CD4-positive, alpha-beta T cell treated with Interleukin-15 for 1 hour (primary cell): ENCODE results near the gene MED23.

Source experiments
- DNase-seq: peaks from one replicate; pipeline ENCODE4 v3.0.0-alpha.2; 2020

MED23 gene

GRCh38 chr6:131638013-131638412 is 10.0 kb upstream of the MED23 start:
- DNase-seq, result no peak

GRCh38 chr6:131636880-131637792 is 9.1 kb upstream of the MED23 start, which contains the start of gene ENPP3:
Gene ENPP3, plus strand, starts transcription at chr6:131637302. Its CDS starts 83 bp downstream, at chr6:131637385.
- no peak for DNase-seq

- DNase-seq, result no peak
Observed at GRCh38 chr6:131635384-131636340, 7.6 kb upstream of the MED23 start.

GRCh38 chr6:131631625-131632289 is 3.7 kb upstream of the MED23 start:
- DNase-seq, result no peak

- no peak for DNase-seq
Observed at GRCh38 chr6:131629651-131630050, 1.6 kb upstream of the MED23 start.

GRCh38 chr6:131628726-131629125 is 684 bp upstream of the MED23 start:
- no peak for DNase-seq

- no peak for DNase-seq
Observed at GRCh38 chr6:131615275-131615674, 12.8 kb downstream of the MED23 start.

- DNase-seq, result no peak
Observed at GRCh38 chr6:131613296-131613925, 14.6 kb downstream of the MED23 start.

GRCh38 chr6:131602781-131603312 is 25.2 kb downstream of the MED23 start:
- no peak for DNase-seq

GRCh38 chr6:131600716-131601115 is 27.3 kb downstream of the MED23 start:
- DNase-seq, result no peak

GRCh38 chr6:131597446-131597845 is 30.6 kb downstream of the MED23 start:
- no peak for DNase-seq

- no peak for DNase-seq
Observed at GRCh38 chr6:131594074-131594473, 34.0 kb downstream of the MED23 start.

- DNase-seq, result no peak
Observed at GRCh38 chr6:131592935-131593334, 35.1 kb downstream of the MED23 start.

- DNase-seq, result no peak
Observed at GRCh38 chr6:131588643-131589042, 39.4 kb downstream of the MED23 start.

- DNase-seq, result no peak
Observed at GRCh38 chr6:131587909-131588308, 40.1 kb downstream of the MED23 start.

- no peak for DNase-seq
Observed at GRCh38 chr6:131586543-131586942, 41.5 kb downstream of the MED23 start.

GRCh38 chr6:131581523-131581922 is 46.5 kb downstream of the MED23 start:
- no peak for DNase-seq

- no peak for DNase-seq
Observed at GRCh38 chr6:131575834-131576478, 52.1 kb downstream of the MED23 start.

- DNase-seq, result no peak
Observed at GRCh38 chr6:131574686-131575085, 53.4 kb downstream of the MED23 start.

GRCh38 chr6:131574133-131574532 is 53.9 kb downstream of the MED23 start:
- no peak for DNase-seq

GRCh38 chr6:131572686-131573415 is 55.2 kb downstream of the MED23 start, which contains the start of gene ARG1:
Gene ARG1, plus strand, starts transcription at chr6:131573226. Its CDS starts 57 bp downstream, at chr6:131573283.
- DNase-seq, result no peak
